Panc1 (cell line): ENCODE data around the gene ENTHD1.

Experiments used
- CTCF ChIP-seq: fragments of 450-650 bp; IDR thresholded peaks from 2 replicates; pipeline ENCODE4 v1.5.1; 2017; ENCODE audit warnings: mild to moderate bottlenecking
- POLR2AphosphoS5 ChIP-seq: IDR thresholded peaks from 2 replicates; pipeline ENCODE4 v1.6.1; 2012; ENCODE audit warnings: mild to moderate bottlenecking, low read depth, low read length, moderate library complexity
- REST ChIP-seq, 2 experiments: IDR thresholded peaks; 2 replicates each; pipeline ENCODE4 v1.6.1; 2011 to 2012; ENCODE audit warnings: low read depth in 2 of 2, control low read depth in 1 of 2, low read length in 1 of 2, mild to moderate bottlenecking in 1 of 2, moderate library complexity in 1 of 2; ENCODE audit not compliant: insufficient read depth in 1 of 2
- SIN3A ChIP-seq: IDR thresholded peaks from 2 replicates; pipeline ENCODE4 v1.6.1; 2012; ENCODE audit warnings: low read depth, mild to moderate bottlenecking, low read length, moderate library complexity, borderline replicate concordance; ENCODE audit not compliant: insufficient read depth

- no peak for TF ChIP-seq CTCF
- no peak for TF ChIP-seq POLR2AphosphoS5
- TF ChIP-seq REST (IDR thresholded peaks at IDR 0.05; ENCODE audit: insufficient read depth in 1 of 2, low read depth in 2 of 2, low read length in 1 of 2): no peak
- TF ChIP-seq SIN3A: no peak
These were observed 128.5 kb downstream of the ENTHD1 start for GRCh38 chr22:39765046-39765445.
